ENCODE data around the gene ATP2B1.

The ATP2B1 gene

GRCh38 chr12:89589753-89590152 is 118.9 kb downstream of the ATP2B1 start:
- no peak for DNase-seq (ENCODE audit: low read depth)

GRCh38 chr12:89578499-89578898 is 130.1 kb downstream of the ATP2B1 start:
- DNase-seq (ENCODE audit: low read depth) = no peak

- no peak for DNase-seq (ENCODE audit: low read depth)
These were observed 131.9 kb downstream of the ATP2B1 start for GRCh38 chr12:89576572-89577220.

- no peak for DNase-seq (ENCODE audit: low read depth)
These were observed 133.3 kb downstream of the ATP2B1 start for GRCh38 chr12:89575374-89575773.

GRCh38 chr12:89574736-89575208 is 133.9 kb downstream of the ATP2B1 start:
- DNase-seq (ENCODE audit: low read depth) = peak; percentile 49

- DNase-seq (ENCODE audit: low read depth) = no peak
These were observed 135.4 kb downstream of the ATP2B1 start for GRCh38 chr12:89573051-89573810.

GRCh38 chr12:89571491-89572195 is 137.0 kb downstream of the ATP2B1 start:
- DNase-seq (ENCODE audit: low read depth) = peak; percentile 60

GRCh38 chr12:89568484-89568883 is 140.2 kb downstream of the ATP2B1 start:
- no peak for DNase-seq (ENCODE audit: low read depth)

GRCh38 chr12:89567691-89568239 is 140.9 kb downstream of the ATP2B1 start:
- no peak for DNase-seq (ENCODE audit: low read depth)

GRCh38 chr12:89566615-89567014 is 142.0 kb downstream of the ATP2B1 start:
- no peak for DNase-seq (ENCODE audit: low read depth)

GRCh38 chr12:89565002-89565401 is 143.6 kb downstream of the ATP2B1 start:
- no peak for DNase-seq (ENCODE audit: low read depth)

- DNase-seq (ENCODE audit: low read depth) = no peak
These were observed 148.9 kb downstream of the ATP2B1 start for GRCh38 chr12:89559753-89560152.

GRCh38 chr12:89556976-89557375 is 151.7 kb downstream of the ATP2B1 start:
- no peak for DNase-seq (ENCODE audit: low read depth)

GRCh38 chr12:89552376-89552775 is 156.3 kb downstream of the ATP2B1 start:
- DNase-seq (ENCODE audit: low read depth) = no peak

- no peak for DNase-seq (ENCODE audit: low read depth)
These were observed 156.9 kb downstream of the ATP2B1 start for GRCh38 chr12:89551747-89552146.

GRCh38 chr12:89547101-89547500 is 161.5 kb downstream of the ATP2B1 start:
- DNase-seq (ENCODE audit: low read depth) = no peak

GRCh38 chr12:89546151-89546550 is 162.5 kb downstream of the ATP2B1 start:
- no peak for DNase-seq (ENCODE audit: low read depth)

- DNase-seq (ENCODE audit: low read depth) = no peak
These were observed 163.9 kb downstream of the ATP2B1 start for GRCh38 chr12:89544681-89545184.

- no peak for DNase-seq (ENCODE audit: low read depth)
These were observed 164.6 kb downstream of the ATP2B1 start for GRCh38 chr12:89544022-89544421.

GRCh38 chr12:89542912-89543592 is 165.6 kb downstream of the ATP2B1 start:
- DNase-seq (ENCODE audit: low read depth) = no peak

- DNase-seq (ENCODE audit: low read depth) = no peak
These were observed 166.4 kb downstream of the ATP2B1 start for GRCh38 chr12:89542236-89542635.

GRCh38 chr12:89540586-89540985 is 168.1 kb downstream of the ATP2B1 start:
- no peak for DNase-seq (ENCODE audit: low read depth)

Measured in HS-5 (cell line).